Astrocyte (in vitro differentiated cells and primary cell): ENCODE data around the gene ZNF283. TPM values are rescaled to one million over a fixed set of nuclear protein-coding genes. Genes with fewer than 3 reads are reported as not detected.
"Not testable (repeated sequence)": the region's sequence is repeated elsewhere in the genome, so short reads cannot be mapped to it uniquely, and the experiment has no call there.

Experiments used
- DNase-seq: peaks from one replicate; pipeline ENCODE4 v3.0.0-alpha.2; 2010; ENCODE audit warnings: low read depth
- FAIRE-seq: peaks from 2 replicates; lab custom pipeline; 2011; peaks lifted over from hg19 to GRCh38; lab: Jason Lieb, UNC
- H2AFZ ChIP-seq: 2 replicates; pipeline ENCODE4 v1.6.0; 2012; ENCODE audit warnings: low read depth, low read length, inconsistent platforms
- H3K27ac ChIP-seq: 2 replicates; pipeline ENCODE4 v1.5.1; 2011; ENCODE audit warnings: low read depth, low read length, inconsistent platforms
- H3K27me3 ChIP-seq: 2 replicates; pipeline ENCODE4 v1.6.0; 2011; ENCODE audit warnings: low read length, inconsistent platforms; ENCODE audit not compliant: insufficient read depth
- H3K36me3 ChIP-seq: 2 replicates; pipeline ENCODE4 v1.5.1; 2011; ENCODE audit warnings: low read length, inconsistent platforms; ENCODE audit not compliant: insufficient read depth
- H3K4me1 ChIP-seq: 2 replicates; pipeline ENCODE4 v1.5.1; 2011; ENCODE audit warnings: low read length, inconsistent platforms; ENCODE audit not compliant: insufficient read depth
- H3K4me2 ChIP-seq: 2 replicates; pipeline ENCODE4 v1.6.0; 2012; ENCODE audit warnings: low read length, inconsistent platforms
- H3K4me3 ChIP-seq: 2 replicates; pipeline ENCODE4 v1.5.1; 2011; ENCODE audit warnings: low read depth, mild to moderate bottlenecking, low read length, inconsistent platforms; ENCODE audit not compliant: insufficient read depth
- H3K79me2 ChIP-seq: 2 replicates; pipeline ENCODE4 v1.6.0; 2012; ENCODE audit warnings: mild to moderate bottlenecking, low read length, inconsistent platforms; ENCODE audit not compliant: insufficient read depth
- H3K9ac ChIP-seq: 2 replicates; pipeline ENCODE4 v1.6.0; 2012; ENCODE audit warnings: mild to moderate bottlenecking, low read length, inconsistent platforms
- H3K9me3 ChIP-seq: 2 replicates; pipeline ENCODE4 v1.5.1; 2012; ENCODE audit warnings: low read depth, mild to moderate bottlenecking, low read length, inconsistent platforms; ENCODE audit not compliant: insufficient read depth
- H4K20me1 ChIP-seq: 2 replicates; pipeline ENCODE4 v1.6.0; 2012; ENCODE audit warnings: low read length, inconsistent platforms; ENCODE audit not compliant: insufficient read depth
- H3K27ac Mint-ChIP-seq: one replicate; pipeline ENCODE4 v1.8.0; 2021; ENCODE audit warnings: mild to moderate bottlenecking, mixed read lengths; ENCODE audit not compliant: unreplicated experiment
- H3K27me3 Mint-ChIP-seq: one replicate; pipeline ENCODE4 v1.8.0; 2021; ENCODE audit warnings: low read depth, mixed read lengths; ENCODE audit not compliant: unreplicated experiment
- H3K36me3 Mint-ChIP-seq: one replicate; pipeline ENCODE4 v1.8.0; 2021; ENCODE audit warnings: low read depth, mixed read lengths; ENCODE audit not compliant: unreplicated experiment
- H3K4me1 Mint-ChIP-seq: one replicate; pipeline ENCODE4 v1.8.0; 2021; ENCODE audit warnings: low read depth, mixed read lengths; ENCODE audit not compliant: unreplicated experiment
- H3K4me3 Mint-ChIP-seq: one replicate; pipeline ENCODE4 v1.8.0; 2021; ENCODE audit warnings: mild to moderate bottlenecking, moderate library complexity, mixed read lengths; ENCODE audit not compliant: unreplicated experiment
- H3K9me3 Mint-ChIP-seq: one replicate; pipeline ENCODE4 v1.8.0; 2021; ENCODE audit warnings: mild to moderate bottlenecking, mixed read lengths; ENCODE audit not compliant: unreplicated experiment
- CTCF ChIP-seq: IDR thresholded peaks from 2 replicates; pipeline ENCODE4 v1.5.1; 2011; ENCODE audit warnings: low read depth, mild to moderate bottlenecking, inconsistent platforms, low read length, moderate library complexity; ENCODE audit not compliant: insufficient read depth
- EZH2 ChIP-seq: IDR thresholded peaks from 2 replicates; pipeline ENCODE4 v1.6.1; 2012; ENCODE audit warnings: mild to moderate bottlenecking, low read length, inconsistent platforms; ENCODE audit not compliant: insufficient read depth
- total RNA-seq: library from RNA; stranded (reverse); gene quantifications from 2 replicates; pipeline ENCODE4 v1.2.1, GENCODE V29; 2021

The ZNF283 gene
- total RNA-seq, 1 donor from 2014 or later, result 10.1 TPM

DNA sequence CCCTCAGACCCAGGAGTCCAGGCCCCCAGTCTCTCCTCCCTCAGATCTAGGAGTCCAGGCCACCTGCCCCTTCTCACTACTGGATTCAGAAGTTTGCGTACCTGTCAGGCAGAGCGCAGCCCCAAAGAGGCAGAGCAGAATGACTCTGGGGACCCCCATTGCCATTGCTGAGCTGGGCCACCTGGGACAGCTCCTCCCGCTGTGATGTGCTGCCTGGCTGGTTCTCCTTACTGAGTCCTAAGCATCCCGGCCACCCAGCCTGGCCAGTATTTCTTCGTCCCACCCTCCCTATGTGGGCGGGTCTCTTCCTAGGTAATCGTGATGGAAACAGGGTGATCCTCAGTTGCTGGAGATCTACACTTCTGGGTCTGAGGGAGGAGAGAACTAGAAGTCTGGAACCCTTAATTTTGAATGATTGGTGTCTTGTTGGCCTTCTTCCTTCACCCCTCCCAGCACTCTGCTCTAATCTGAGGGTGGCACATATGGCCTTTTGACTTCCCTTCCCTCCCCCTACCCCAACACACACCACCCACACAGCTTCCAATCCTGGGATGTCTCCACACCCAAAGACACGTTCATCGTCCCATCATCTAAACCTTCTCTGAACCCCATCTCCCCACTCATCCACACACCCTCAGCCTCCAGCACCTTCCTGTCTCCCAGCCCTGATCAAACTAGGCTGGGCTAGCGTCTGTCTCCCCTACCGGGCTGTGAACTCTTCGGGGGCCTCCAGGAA, 24.7 kb upstream of the ZNF283 start, which contains the start of gene LYPD5:
TSS of gene LYPD5 (minus strand) at position 232 of the 736 bp plus-strand sequence. CDS start at position 165, 67 bp downstream.
- FAIRE-seq (no peak), DNase-seq (no peak)
- Mint-ChIP-seq H3K27me3 (peaks cover 36% of the 10 kb centered on the region), H3K4me1 (no peaks in the 10 kb centered on the region), H3K4me3 (no peak within 1 kb of the TSS), H3K36me3 (no peaks in the 10 kb centered on the region), H3K9me3 (peaks cover 3% of the 10 kb centered on the region), H3K27ac (no peak within 1 kb of the TSS)
- no peak within 1 kb of the TSS for H2AFZ ChIP-seq
- H3K36me3 ChIP-seq, result no peaks in the 10 kb centered on the region
- H3K9me3 ChIP-seq, result no peaks in the 10 kb centered on the region
- no peak within 1 kb of the TSS for H3K4me2 ChIP-seq
- H3K79me2 ChIP-seq, result no peaks in the 10 kb centered on the region
- H3K4me1 ChIP-seq, result peaks cover 6% of the 10 kb centered on the region
- no peak within 1 kb of the TSS for H3K4me3 ChIP-seq
- H4K20me1 ChIP-seq, result no peaks in the 10 kb centered on the region
- TF ChIP-seq EZH2 (no peak), CTCF (no peak)
- no peak within 1 kb of the TSS for H3K9ac ChIP-seq
- H3K27ac ChIP-seq, result no peak within 1 kb of the TSS
- peaks cover 12% of the 10 kb centered on the region for H3K27me3 ChIP-seq

DNA sequence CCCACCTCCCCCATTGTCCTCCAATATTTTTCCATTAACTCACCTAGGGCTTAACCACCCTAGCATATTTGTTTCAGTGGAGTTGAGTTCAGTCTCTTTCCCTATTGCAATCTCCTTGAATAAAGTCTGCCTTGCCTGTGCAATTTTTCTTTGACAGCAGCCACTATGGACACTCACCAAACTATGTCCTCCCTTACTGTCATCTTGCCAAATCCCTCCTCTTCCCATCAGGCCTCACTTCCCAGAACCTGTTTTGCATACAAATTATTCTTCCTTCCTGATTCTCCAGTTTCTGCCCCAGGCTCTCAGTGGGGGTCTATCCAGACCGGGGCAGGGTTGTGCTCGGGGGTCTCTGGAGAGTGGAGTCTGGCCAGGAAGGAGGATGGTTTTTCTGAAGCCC, 22.7 kb upstream of the ZNF283 start:
- Mint-ChIP-seq H3K27ac (no peak overlapping the region), H3K27me3 (peaks cover 21% of the 10 kb centered on the region), H3K4me3 (no peak overlapping the region), H3K4me1 (no peaks in the 10 kb centered on the region), H3K36me3 (no peaks in the 10 kb centered on the region), H3K9me3 (peaks cover 2% of the 10 kb centered on the region)
- H4K20me1 ChIP-seq, result no peaks in the 10 kb centered on the region
- H3K27me3 ChIP-seq, result peaks cover 12% of the 10 kb centered on the region
- no peak overlapping the region for H2AFZ ChIP-seq
- H3K9me3 ChIP-seq, result no peaks in the 10 kb centered on the region
- H3K27ac ChIP-seq, result no peak overlapping the region
- no peak overlapping the region for H3K4me3 ChIP-seq
- H3K36me3 ChIP-seq, result no peaks in the 10 kb centered on the region
- no peaks in the 10 kb centered on the region for H3K79me2 ChIP-seq
- no peaks in the 10 kb centered on the region for H3K4me1 ChIP-seq
- TF ChIP-seq EZH2 (no peak), CTCF (no peak)
- no peak for DNase-seq
- FAIRE-seq, result no peak
- H3K4me2 ChIP-seq, result no peak overlapping the region
- H3K9ac ChIP-seq, result no peak overlapping the region

DNA sequence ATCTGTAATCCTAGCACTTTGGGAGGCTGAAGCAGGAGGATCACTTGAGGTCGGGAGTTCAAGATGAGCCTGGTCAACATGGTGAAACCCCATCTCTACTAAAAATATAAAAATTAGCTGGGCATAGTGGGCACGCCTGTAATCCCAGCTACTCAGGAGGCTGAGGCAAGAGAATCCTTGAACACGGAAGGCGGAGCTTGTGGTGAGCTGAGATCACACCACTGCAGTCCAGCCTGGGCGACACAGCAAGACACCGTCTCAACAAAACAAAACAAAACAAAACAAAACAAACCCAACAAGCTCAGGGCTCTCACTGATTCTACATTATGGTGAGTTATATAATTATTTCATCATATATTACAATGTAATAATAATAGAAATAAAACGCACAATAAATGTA, 20.7 kb upstream of the ZNF283 start:
- H3K4me1 ChIP-seq, H3K4me1 Mint-ChIP-seq, H3K9me3 Mint-ChIP-seq, H3K4me3 Mint-ChIP-seq, H3K27me3 ChIP-seq, H3K9me3 ChIP-seq, H3K27ac Mint-ChIP-seq, DNase-seq, H4K20me1 ChIP-seq, H3K79me2 ChIP-seq, H2AFZ ChIP-seq, H3K4me3 ChIP-seq, H3K27ac ChIP-seq, H3K4me2 ChIP-seq, H3K36me3 ChIP-seq, FAIRE-seq, H3K36me3 Mint-ChIP-seq, H3K9ac ChIP-seq: not testable (repeated sequence)
- H3K27me3 Mint-ChIP-seq, result peaks cover 19% of the 10 kb centered on the region
